Adrenal gland (tissue), 12 donors: ENCODE data around the gene B9D2. TPM values are rescaled to one million over a fixed set of nuclear protein-coding genes. Genes with fewer than 3 reads are reported as not detected.

Experiments
- DNase-seq, 7 donors: peaks; one replicate each; pipeline ENCODE4 v3.0.0-alpha.2; 2019 to 2020
- H3K27ac ChIP-seq, 5 donors: fragments of 200-600 bp; sonication (generic) in 4 of 5; 1 replicate in 3 of 5; 2 replicates in 2 of 5; pipeline versions ENCODE4 v1.5.1 to v1.8.0; 2016 to 2020; ENCODE audit warnings: mild to moderate bottlenecking in 1 of 5
- H3K27me3 ChIP-seq: fragments of 200-600 bp; 2 replicates; pipeline ENCODE4 v1.8.0; 2021
- H3K36me3 ChIP-seq, 2 donors: fragments of 200-600 bp; replicated peaks in 1 of 2; 1 replicate in 1 of 2; 2 replicates in 1 of 2; pipeline versions ENCODE4 v1.5.1 to v1.8.0; 2018 to 2022
- H3K4me1 ChIP-seq, 2 donors: fragments of 200-600 bp; replicated peaks in 1 of 2; 1 replicate in 1 of 2; 2 replicates in 1 of 2; pipeline versions ENCODE4 v1.5.1 to v1.8.0; 2018 to 2021
- H3K4me3 ChIP-seq, 4 donors: fragments of 200-600 bp; sonication (generic) in 3 of 4; one replicate each; pipeline ENCODE4 v1.5.1; 2016 to 2018
- H3K9me3 ChIP-seq, 3 donors: fragments of 200-600 bp; sonication (generic) in 1 of 3; replicated peaks in 1 of 3; 1 replicate in 2 of 3; 2 replicates in 1 of 3; pipeline versions ENCODE4 v1.5.1 to v1.8.0; 2016 to 2021
- POLR2A ChIP-seq, 2 donors: fragments of 450-650 bp; IDR thresholded peaks; one replicate each; pipeline ENCODE4 v1.6.1; 2017; ENCODE audit warnings: antibody characterized with exemption in 2 of 2, mild to moderate bottlenecking in 2 of 2, moderate library complexity in 1 of 2
- WGBS, 4 donors: extraction: QIAGEN DNeasy Blood & Tissue Kit in 2 of 4; methylation state at CpG; one replicate each; pipeline versions ENCODE4 v1.1.5 to v1.1.7; 2013 to 2017; 5-methylcytosine and 5-hydroxymethylcytosine counted together
- intact Hi-C, 2 donors: fragments of 100-400 bp; cut with DNase I; formaldehyde crosslinking; loops; one replicate each; pipeline versions ENCODE4 v1.14.1 to v1.15.0; 2022 to 2023
- polyA plus RNA-seq, 3 donors: library from polyadenylated mRNA; stranded (reverse); fragments of 200-250 nt in 2 of 3; fragments of 350-450 nt in 1 of 3; fragmentation: Illumina TruSeq in 1 of 3; extraction: RNeasy Lipid Tissue Mini Kit (QIAGEN cat#74804) in 1 of 3; gene quantifications; one replicate each; pipeline ENCODE4 v1.2.3, GENCODE V29; 2013 to 2014
- total RNA-seq, 9 donors: library from RNA; depleted of rRNA in 4 of 9; stranded (reverse); fragments of >200 nt in 4 of 9; fragments of 120-200 nt in 1 of 9; fragmentation: NEBNext Ultra II Directional in 1 of 9; extraction: Animal tissue kit (Norgen Biotek cat#: 25700) in 1 of 9; gene quantifications; one replicate each; pipeline versions ENCODE4 v1.1.0 to v1.2.4, GENCODE V29; 2013 to 2023
- TF ChIP-seq, protein P1 (sequence below), 6 experiments: fragments of 450-650 bp in 4 of 6; fragments of 200-600 bp in 2 of 6; sonication (generic) in 1 of 6; IDR thresholded peaks; 1 replicate in 5 of 6; 2 replicates in 1 of 6; pipeline versions ENCODE4 v1.5.1 to v1.8.0; 2016 to 2021; ENCODE audit warnings: antibody characterized with exemption in 6 of 6, mild to moderate bottlenecking in 2 of 6, moderate library complexity in 1 of 6
- donor health status: healthy with polysubstance abuse.
- donor health status: Bipolar disorder and iron deficiency.
- donor health status: DM: yes; HTN: yes; CAD: no.
- donor health status: DM: no; HTN: no; CAD: no.
- donor health status: DM: no; HTN: no; CAD: no.
- donor health status: DM: yes; HTN: yes; CAD: no.

The B9D2 gene
- total and polyA plus RNA-seq, 12 donors: 2.7 to 16.8 (median 10.8) TPM

DNA sequence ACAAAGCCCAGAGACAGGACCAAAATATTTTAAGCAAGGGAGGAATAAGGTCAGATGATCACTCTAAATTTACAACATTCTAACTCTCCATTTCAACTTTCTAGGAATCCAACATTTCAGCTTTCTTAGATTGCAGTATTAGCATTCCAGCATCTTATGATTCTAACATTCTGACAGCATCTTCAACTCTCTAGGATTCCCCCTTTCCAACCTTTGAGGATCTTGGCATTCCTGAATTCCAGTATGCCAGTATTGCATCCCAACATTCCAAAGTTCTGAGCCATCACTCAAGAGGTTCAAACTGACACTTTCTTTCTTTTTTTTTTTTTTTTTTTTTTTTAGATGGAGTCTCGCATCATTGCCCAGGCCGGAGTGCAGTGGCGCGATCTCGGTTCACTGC is 24.0 kb downstream of the B9D2 start:
- peaks cover 0 to 23% of the 10 kb centered on the region in 2 donors for H3K36me3 ChIP-seq
- no peak for DNase-seq

DNA sequence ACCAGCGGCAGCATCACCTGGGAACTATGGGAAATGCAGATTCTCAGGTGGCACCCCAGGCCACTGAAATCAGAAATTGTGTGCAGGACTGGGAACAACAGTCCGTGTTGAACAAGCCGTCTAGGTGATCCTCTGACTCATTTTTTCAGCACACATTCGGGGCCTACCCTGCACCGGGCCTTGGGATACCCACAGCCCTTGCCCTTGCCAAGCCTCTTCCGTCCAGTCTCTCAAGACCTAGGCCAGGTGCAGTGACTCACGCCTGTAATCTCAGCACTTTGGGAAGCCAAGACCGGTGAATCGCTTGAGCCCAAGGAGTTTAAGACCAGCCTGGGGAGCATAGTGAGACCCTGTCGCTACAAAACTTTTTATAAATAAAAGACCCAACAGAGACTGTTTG is 28.5 kb downstream of the B9D2 start:
- intact Hi-C loops: no loop called here
- Histone ChIP-seq H3K36me3 (peaks cover 0 to 22% of the 10 kb centered on the region in 2 donors), H3K27ac (no peak overlapping the region), H3K4me3 (no peak overlapping the region), H3K4me1 (no peaks in the 10 kb centered on the region), H3K9me3 (no peaks in the 10 kb centered on the region), H3K27me3 (no peaks in the 10 kb centered on the region)
- 86 to 94% (median 88%) methylated on average over 5 to 10 of the region's 10 CpGs for WGBS, 4 donors
- TF ChIP-seq POLR2A (IDR thresholded peaks at IDR 0.05): no peak
- TF ChIP-seq, protein P1, sequence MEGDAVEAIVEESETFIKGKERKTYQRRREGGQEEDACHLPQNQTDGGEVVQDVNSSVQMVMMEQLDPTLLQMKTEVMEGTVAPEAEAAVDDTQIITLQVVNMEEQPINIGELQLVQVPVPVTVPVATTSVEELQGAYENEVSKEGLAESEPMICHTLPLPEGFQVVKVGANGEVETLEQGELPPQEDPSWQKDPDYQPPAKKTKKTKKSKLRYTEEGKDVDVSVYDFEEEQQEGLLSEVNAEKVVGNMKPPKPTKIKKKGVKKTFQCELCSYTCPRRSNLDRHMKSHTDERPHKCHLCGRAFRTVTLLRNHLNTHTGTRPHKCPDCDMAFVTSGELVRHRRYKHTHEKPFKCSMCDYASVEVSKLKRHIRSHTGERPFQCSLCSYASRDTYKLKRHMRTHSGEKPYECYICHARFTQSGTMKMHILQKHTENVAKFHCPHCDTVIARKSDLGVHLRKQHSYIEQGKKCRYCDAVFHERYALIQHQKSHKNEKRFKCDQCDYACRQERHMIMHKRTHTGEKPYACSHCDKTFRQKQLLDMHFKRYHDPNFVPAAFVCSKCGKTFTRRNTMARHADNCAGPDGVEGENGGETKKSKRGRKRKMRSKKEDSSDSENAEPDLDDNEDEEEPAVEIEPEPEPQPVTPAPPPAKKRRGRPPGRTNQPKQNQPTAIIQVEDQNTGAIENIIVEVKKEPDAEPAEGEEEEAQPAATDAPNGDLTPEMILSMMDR (IDR thresholded peaks at IDR 0.05): no peak
- DNase-seq: no peak

More for the DNA sequence above, 24.0 kb downstream of the B9D2 start:
- Histone ChIP-seq H3K27ac (no peak overlapping the region), H3K9me3 (no peaks in the 10 kb centered on the region), H3K4me1 (no peaks in the 10 kb centered on the region), H3K4me3 (no peak overlapping the region), H3K27me3 (no peaks in the 10 kb centered on the region)
- TF ChIP-seq, protein P1 (IDR thresholded peaks at IDR 0.05): no peak
- no peak for TF ChIP-seq POLR2A (IDR thresholded peaks at IDR 0.05)
- intact Hi-C loops: no loop called here
- WGBS, 4 donors: 96 to 99% (median 97%) methylated on average over 5 of the region's 5 CpGs

DNA sequence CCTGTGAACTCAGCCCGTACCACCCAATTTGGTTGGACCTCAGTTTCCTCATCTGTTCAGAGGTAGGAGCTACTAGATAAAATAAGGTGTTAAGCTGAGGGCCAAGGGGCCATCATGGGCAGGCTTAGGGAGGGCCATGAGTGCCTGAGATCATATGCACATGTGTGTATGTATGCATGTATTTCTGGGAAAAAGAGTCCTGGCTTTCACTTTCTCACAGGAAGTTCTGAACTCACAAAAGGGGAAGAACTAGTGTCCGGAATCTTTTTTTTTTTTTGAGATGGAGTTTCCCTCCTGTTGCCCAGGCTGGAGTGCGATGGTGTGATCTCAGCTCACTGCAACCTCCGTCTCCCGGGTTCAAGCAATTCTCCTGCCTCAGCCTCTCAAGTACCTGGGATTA is 29.2 kb downstream of the B9D2 start:
- peak overlapping the region in 2 of 5 donors; percentile 30 to 65 for H3K27ac ChIP-seq
- no peaks in the 10 kb centered on the region for H3K9me3 ChIP-seq
- H3K4me3 ChIP-seq: no peak overlapping the region
- intact Hi-C loops: no loop called here
- H3K36me3 ChIP-seq: peaks cover 0 to 28% of the 10 kb centered on the region in 2 donors
- 62 to 95% (median 70%) methylated on average over 3 to 5 of the region's 5 CpGs for WGBS, 4 donors
- DNase-seq: no peak
- TF ChIP-seq POLR2A (IDR thresholded peaks at IDR 0.05): no peak
- TF ChIP-seq, protein P1 (IDR thresholded peaks at IDR 0.05): no peak
- H3K27me3 ChIP-seq: no peaks in the 10 kb centered on the region
- H3K4me1 ChIP-seq: no peaks in the 10 kb centered on the region

DNA sequence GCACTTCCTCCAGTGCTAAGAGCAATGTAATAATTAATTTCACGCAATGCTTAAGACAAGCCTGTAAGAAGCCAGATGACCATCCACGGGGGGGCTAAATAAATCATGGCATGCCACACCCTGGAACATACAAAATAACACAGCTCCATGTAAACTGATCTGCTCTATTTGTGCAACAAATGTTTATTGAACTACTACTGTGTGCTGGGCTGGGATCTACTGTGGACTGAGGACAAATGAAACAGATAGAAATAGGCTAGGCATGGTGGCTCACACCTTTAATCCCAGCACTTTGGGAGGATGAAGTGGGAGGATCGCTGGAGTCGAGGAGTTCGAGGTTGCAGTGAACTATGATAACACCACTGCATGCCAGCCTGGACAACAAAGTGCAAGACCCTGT is 31.5 kb downstream of the B9D2 start:
- no peak overlapping the region for H3K4me3 ChIP-seq
- intact Hi-C loops: no loop called here
- no peak for DNase-seq
- peaks cover 0 to 3% of the 10 kb centered on the region in 2 donors for H3K4me1 ChIP-seq
- H3K9me3 ChIP-seq: no peaks in the 10 kb centered on the region
- TF ChIP-seq, protein P1 (IDR thresholded peaks at IDR 0.05): no peak
- no peak for TF ChIP-seq POLR2A (IDR thresholded peaks at IDR 0.05)
- H3K36me3 ChIP-seq: peaks cover 0 to 28% of the 10 kb centered on the region in 2 donors
- WGBS, 4 donors: 86 to 94% (median 88%) methylated on average over 5 of the region's 5 CpGs
- no peak overlapping the region for H3K27ac ChIP-seq
- H3K27me3 ChIP-seq: no peaks in the 10 kb centered on the region
